Measurements from ENCODE around the gene RASL10B.
"Not testable (repeated sequence)": the region's sequence is repeated elsewhere in the genome, so short reads cannot be mapped to it uniquely, and the experiment has no call there.

DNA sequence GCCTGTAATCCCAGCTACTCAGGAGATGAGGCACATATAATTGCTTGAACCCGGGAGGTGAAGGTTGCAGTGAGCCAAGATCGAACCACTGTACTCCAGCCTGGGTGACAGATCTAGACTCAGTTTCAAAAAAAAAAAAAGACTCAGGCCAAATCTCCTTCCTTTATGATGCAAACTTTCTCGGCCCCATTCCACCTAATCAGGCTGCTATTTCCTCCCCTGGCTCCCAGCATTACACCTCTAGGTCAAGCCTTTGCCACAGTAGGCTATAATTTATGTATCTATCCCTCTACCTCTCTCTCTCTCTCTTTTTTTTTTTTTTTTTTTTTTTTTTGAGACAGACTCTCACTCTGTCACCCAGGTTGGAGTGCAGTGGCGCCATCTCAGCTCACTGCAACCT lies 20.1 kb downstream of the RASL10B start:
- TF ChIP-seq, protein P1, sequence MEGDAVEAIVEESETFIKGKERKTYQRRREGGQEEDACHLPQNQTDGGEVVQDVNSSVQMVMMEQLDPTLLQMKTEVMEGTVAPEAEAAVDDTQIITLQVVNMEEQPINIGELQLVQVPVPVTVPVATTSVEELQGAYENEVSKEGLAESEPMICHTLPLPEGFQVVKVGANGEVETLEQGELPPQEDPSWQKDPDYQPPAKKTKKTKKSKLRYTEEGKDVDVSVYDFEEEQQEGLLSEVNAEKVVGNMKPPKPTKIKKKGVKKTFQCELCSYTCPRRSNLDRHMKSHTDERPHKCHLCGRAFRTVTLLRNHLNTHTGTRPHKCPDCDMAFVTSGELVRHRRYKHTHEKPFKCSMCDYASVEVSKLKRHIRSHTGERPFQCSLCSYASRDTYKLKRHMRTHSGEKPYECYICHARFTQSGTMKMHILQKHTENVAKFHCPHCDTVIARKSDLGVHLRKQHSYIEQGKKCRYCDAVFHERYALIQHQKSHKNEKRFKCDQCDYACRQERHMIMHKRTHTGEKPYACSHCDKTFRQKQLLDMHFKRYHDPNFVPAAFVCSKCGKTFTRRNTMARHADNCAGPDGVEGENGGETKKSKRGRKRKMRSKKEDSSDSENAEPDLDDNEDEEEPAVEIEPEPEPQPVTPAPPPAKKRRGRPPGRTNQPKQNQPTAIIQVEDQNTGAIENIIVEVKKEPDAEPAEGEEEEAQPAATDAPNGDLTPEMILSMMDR (IDR thresholded peaks at IDR 0.05), result not testable (repeated sequence)
- TF ChIP-seq POLR2A (IDR thresholded peaks at IDR 0.05), result not testable (repeated sequence)
